ENCODE measurements around the gene PANK4.

DNA sequence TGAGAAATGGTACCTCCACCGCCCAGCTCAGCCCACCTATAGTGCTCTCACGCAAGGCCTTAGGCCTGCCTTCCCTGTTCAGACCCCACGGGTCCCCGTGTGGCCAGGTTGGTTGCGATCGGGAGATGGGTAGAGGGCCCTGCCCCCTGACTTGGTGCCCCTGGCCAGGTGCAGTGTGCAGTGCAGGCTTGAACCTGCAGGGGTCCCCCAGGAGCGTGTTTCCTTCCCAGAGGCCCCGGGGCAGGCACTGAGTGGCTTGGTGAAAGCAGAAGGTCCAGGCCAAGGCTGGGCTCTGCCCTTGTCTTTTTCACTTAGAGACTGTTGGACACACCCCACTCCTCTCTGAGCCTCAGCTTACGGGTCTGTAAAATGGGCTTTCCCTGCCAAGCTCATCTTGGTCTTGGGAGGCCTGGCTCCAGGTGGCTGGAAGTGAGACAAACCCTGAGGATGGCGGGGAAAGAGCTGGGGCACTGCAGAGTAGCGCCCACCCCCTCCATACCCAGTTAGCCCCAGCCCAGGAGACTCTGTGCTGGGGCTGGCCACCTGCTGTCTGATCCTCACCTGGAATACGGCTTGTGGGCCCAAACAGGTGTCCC is 13.0 kb upstream of the PANK4 start:
- no peak for TF ChIP-seq POLR2A (IDR thresholded peaks at IDR 0.05)
- TF ChIP-seq, protein P1, sequence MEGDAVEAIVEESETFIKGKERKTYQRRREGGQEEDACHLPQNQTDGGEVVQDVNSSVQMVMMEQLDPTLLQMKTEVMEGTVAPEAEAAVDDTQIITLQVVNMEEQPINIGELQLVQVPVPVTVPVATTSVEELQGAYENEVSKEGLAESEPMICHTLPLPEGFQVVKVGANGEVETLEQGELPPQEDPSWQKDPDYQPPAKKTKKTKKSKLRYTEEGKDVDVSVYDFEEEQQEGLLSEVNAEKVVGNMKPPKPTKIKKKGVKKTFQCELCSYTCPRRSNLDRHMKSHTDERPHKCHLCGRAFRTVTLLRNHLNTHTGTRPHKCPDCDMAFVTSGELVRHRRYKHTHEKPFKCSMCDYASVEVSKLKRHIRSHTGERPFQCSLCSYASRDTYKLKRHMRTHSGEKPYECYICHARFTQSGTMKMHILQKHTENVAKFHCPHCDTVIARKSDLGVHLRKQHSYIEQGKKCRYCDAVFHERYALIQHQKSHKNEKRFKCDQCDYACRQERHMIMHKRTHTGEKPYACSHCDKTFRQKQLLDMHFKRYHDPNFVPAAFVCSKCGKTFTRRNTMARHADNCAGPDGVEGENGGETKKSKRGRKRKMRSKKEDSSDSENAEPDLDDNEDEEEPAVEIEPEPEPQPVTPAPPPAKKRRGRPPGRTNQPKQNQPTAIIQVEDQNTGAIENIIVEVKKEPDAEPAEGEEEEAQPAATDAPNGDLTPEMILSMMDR (IDR thresholded peaks at IDR 0.05): no peak

All from testis (tissue), 2 donors.